Activated CD4-positive, CD25-positive, alpha-beta regulatory T cell treated with anti-CD3 and anti-CD28 coated beads, Interleukin-2, amount 50 U/mL, for 24 hours (primary cell): Measurements from ENCODE around the gene ATG2A.
A peak's percentile ranks its signal among the peaks of the same experiment; 100 is the strongest.

Source experiments
- ATAC-seq, 2 donors: fragments of 150-1000 bp; cut with Tn5 transposase; one replicate each; pipeline ENCODE4 v1.10.0; 2021; ENCODE audit warnings: mild to moderate bottlenecking in 1 of 2, moderate library complexity in 1 of 2

Gene ATG2A

GRCh38 chr11:64884019-64884418, 33.0 kb downstream of the ATG2A start:
- ATAC-seq: no peak

GRCh38 chr11:64883575-64883974, 33.4 kb downstream of the ATG2A start:
- ATAC-seq: no peak

GRCh38 chr11:64882243-64882642, 34.8 kb downstream of the ATG2A start:
- no peak for ATAC-seq

GRCh38 chr11:64881476-64881875, 35.5 kb downstream of the ATG2A start:
- ATAC-seq: no peak

DNA sequence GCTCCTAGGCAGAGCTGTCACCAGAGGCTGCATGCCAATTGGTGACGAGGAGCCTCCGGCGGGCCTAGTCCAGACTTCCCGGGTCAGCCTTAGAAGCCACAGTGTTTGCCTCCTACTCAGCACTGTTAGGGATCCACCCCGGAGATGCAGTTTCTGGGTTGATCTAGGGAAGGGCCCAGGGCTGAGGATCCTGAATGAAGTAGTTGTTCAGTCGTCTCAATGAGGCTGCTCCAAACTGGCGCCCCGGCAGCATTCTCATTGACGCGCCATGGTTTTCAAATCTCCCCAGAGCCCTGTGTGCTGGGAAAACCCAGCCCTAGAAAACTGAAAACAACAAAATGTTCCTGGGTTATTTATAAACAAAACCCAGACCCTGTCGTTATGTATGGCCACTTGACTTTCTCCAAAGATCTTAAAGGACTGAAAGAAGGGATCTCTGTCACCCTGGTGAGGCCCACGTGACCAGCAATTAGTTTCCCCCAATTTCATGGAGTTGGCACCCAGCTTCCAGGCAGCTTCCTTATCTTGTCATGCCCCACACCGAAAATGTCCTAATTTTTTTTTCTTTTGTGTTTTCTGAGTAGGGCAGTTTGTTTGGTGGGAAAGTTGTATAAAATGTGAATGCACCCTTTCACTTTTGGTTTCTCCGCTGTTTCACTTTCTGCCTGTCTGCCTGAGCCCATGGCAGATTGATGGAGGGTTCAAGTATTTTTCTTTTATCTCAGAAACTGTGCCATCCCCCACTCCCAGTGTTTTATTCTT, 36.6 kb downstream of the ATG2A start:
- ATAC-seq: no peak

DNA sequence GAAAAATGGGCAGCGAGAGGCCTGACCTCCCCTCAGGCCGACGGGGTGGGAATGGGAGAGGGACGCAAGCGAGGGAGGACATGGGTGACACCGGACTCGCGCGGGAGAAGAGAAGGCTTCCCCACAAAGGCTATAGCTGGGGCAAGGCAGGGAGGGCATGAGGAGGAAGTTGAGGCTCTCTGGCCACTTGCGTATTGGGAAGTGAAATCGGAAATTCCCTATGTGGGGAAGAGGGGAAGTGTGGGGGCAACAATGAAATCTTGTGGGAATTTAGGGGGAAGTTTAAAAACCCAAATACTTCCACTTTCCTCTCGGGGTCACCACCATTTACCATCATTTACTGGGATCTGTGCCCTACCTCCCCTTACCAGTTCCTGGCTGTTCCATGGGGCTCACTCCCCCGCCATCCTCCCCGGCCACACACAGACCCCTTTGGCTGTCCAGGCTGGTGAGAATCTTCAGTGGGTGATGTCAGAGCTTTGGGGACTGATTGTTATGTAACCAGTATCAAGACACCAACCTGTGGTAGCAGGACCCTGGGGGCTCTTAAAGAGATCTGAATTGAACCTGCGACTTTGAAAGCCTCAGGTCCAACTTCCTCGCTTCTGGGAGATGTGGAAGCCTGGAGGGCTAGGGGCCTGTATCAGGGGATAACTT, 37.6 kb downstream of the ATG2A start:
- ATAC-seq: no peak

- peak; percentile 83 to 85 for ATAC-seq
Observed at GRCh38 chr11:64878494-64879243, 38.3 kb downstream of the ATG2A start, which contains the start of gene EHD1. Gene EHD1, minus strand, starts transcription at chr11:64878621. Its CDS starts 157 bp downstream, at chr11:64878464.

DNA sequence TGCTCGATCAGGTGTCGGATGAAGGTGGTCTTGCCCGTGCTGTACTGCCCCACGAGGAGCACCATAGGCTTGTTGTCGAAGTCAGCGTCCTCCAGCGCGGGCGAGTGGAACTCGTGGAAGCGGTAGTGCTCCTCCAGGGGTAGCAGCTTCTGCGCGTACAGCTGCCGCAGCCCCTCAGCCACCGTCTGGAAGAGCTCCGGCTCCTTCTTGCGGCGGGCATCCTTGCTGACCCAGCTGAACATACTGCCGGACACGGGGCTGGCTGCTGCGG, 38.9 kb downstream of the ATG2A start:
- ATAC-seq: peak; percentile 18 to 21

GRCh38 chr11:64877390-64878222, 39.4 kb downstream of the ATG2A start:
- ATAC-seq: peak; percentile 1 to 4

DNA sequence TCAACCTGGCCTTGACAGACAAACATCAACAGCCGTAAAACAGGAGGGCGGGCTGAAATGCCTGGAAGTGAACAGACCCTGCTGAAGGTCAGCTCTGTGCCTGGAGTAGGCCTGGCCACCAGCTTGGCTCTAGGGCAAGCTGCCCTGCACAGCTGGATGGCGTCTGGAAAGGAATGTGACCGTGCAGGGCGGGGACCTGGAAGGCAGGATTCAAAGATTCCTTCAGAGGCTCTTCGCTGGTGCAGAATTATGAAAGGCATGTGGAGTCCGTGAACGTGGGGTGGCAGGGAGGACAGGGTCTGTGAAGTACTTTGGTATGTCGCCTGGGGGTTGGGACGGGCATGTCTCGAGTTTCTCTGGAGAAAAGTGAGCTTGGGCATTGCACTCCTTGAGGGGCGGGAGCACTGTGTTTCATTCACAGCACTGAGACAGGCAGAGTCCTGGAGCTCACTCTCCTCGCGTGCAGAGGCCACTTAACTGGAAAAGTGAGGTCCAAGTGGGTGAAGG, 40.1 kb downstream of the ATG2A start:
- ATAC-seq: no peak

DNA sequence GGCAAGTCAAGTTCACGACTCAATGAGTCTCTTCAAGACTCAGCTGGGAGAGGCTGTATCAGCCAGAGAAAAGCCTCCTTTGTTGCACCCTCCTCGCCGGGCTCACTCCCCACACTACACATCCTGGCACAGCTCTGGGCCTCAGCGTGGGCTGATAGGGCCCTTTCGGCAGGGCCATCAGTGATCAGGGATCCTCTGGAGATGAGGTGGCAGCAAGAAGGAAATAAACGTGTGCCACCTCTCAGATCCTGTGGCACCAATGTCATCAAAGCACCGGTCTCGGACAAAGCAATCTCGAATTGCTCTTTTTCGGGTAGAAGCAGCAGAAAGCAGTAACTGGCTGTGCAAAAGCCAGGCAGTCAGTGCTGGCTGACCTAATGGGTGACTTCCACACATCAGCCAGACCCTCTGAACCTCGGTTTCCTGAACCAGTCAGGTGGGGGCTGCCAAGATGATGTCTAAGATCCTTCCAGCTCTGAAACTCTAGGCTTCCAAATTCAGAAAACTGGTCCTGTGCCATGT, 40.7 kb downstream of the ATG2A start:
- ATAC-seq: no peak

DNA sequence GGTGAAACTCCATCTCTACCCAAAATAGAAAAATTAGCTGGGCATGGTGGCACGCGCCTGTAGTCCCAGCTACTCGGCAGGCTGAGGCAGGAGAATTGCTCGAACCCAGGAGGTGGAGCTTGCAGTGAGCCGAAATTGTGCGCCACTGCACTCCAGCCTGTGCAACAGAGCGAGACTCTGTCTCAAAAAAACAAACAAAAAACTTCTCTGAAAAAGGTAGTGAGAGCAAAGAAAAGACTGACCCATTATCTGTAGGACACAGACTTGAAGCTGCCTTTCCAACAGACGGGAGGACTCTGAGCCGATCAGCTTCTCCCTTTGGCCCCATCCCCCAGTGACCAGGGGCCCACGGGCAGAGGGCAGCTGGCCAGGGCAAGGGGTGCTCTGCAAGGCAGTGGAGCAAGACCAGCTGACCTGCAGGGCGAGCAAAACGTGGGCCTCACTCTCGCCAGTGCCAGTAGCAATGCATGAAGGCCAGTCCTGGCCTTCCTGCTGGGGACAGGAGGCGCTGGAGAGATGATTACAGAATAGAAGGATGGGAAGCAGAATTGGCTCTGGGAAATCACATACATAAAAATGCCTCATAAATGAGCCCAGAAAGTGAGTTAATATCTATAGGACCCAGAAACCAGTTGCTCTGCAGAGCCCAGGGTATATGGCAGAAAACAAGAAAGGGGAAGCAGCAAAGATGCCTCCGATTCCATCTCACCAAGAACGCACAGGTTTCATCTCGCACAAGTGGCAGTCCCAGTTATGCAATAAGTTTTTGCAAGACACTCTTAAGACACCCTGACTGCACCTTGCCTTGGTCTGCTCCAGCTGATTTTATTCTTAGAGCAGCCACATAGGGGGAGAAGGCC, 41.4 kb downstream of the ATG2A start:
- no peak for ATAC-seq

- ATAC-seq: no peak
Observed at GRCh38 chr11:64874308-64875240, 42.4 kb downstream of the ATG2A start.

DNA sequence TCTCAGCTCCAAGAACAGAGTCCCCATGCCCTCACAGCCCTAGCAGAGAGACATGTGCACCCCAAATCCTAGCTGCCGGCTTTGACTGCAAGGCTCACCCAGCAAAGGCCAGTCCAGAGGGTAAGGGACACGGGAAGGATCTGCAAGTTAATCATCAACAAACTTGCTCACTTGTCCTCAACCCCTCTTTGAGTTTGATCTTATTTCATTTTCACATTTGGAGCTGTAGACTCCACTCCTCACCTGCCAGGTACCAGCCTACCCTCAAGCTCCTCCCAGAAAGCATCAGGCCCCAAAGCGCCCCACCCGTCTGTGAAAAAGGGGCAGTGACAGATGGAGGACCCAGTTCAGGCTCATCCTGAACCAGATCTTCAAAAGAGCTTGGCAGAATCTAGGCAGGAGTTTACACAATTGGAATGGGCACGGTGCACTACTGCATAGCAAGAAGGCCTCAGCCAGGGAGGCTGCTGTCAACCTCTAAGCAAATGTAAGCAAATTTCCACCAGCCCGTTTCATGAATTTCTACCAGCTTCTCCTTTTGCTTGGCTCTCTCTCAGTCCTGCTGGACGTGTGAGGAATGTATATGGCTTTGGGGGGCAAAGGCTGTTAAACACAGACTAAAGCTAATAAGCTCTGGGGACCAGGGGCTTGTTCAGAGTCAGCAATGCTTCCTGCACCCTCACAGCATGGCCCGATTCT, 44.1 kb downstream of the ATG2A start:
- ATAC-seq: no peak

DNA sequence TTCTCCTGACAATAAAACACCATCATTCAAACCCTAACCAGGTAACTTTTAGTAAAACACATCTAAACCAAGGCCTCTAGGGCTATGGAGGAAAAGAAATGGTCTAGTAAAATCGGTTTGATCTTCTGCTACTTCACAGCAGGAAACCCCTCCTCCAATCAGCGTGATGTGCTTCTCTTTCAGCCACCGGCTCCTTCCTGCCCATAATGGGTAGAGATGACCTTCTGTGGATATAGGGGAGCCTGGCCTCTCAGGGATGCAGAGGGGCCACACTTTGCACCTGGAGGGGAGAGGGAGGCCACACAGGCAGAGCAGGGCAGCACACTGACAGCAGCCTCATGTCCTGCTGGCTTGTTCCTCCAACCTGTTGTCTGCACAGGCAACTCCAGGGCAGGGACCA, 45.5 kb downstream of the ATG2A start:
- no peak for ATAC-seq

GRCh38 chr11:64870893-64871466, 46.0 kb downstream of the ATG2A start:
- ATAC-seq: no peak

DNA sequence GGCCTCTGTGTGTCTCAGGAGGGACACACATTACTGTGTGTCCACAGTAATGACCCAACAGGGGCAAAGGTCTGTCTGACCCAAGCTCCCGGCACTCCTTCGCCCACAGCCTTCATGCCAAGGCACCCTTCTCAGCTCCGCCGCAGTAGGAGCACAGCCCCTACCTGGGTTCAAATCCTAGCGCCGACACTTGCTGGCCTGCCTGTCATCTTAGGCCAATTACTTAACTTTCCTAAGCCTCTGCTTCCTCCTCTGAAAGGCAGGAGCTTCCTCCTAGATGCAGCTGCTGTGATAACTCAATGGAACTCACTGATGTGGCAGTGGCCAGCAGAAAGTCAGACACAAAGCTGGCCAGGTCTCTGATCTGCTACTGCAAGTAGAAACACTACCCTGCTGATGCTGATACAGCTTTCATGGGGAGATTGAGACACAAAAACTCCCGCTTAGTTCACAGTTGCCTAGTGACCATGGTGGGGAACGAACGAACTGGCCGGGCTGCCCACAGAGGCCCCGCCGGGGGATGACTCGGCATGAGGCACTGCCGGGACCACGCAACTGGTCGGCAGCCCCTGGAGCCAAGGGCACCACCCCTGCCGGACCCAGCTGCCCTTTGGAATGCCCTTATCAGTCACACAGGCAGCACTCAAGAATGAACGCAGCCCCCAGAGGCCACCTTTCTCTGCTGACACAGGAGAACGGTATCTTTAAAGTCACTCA, 46.7 kb downstream of the ATG2A start:
- ATAC-seq: no peak

DNA sequence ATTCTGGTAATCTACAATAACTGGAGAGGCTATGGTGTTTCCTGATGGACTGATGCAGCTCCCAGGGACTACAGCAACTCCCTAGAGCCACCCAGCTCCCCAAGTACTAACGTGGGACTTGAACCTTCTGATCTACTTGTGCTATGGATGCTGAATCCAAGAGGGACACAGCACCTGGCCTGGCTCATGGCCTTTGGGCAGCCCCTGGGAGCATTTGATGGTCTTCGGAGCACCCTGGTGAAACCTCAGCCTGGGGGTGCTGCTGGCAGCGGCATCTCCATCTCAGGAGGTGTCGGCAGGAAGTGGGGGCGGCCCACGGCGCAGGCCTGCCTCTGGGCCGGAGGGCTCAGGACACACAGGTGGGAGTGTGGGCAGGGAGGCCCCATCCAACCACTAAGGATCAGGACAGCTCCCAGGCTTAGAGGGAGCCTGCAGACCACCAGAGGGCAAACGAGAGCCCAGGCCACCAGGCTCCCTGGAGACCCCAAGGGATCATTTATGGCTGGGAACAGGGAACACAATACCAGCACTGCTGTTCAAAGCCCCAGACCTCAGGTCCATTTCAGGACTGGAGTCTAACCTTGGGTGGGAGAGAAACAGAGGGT, 47.3 kb downstream of the ATG2A start:
- ATAC-seq: no peak
